ENCODE measurements around the gene RNF167. TPM values are rescaled to one million over a fixed set of nuclear protein-coding genes. Genes with fewer than 3 reads are reported as not detected.
A peak's percentile ranks its signal among the peaks of the same experiment; 100 is the strongest.

RNF167 gene
- total RNA-seq, 1 donor, result 34.5 TPM

GRCh38 chr17:4895121-4895520 lies 44.9 kb upstream of the RNF167 start:
- no peak for TF ChIP-seq CTCF (IDR thresholded peaks at IDR 0.05; ENCODE audit: insufficient read depth, low read depth, low read length)
- no peak overlapping the region for H3K4me3 ChIP-seq (ENCODE audit: low read depth, low read length)
- no peak for DNase-seq (ENCODE audit: low read depth)

- no peak overlapping the region for H3K4me3 ChIP-seq (ENCODE audit: low read depth, low read length)
- no peak for DNase-seq (ENCODE audit: low read depth)
- peak; percentile 16 for TF ChIP-seq CTCF (IDR thresholded peaks at IDR 0.05; ENCODE audit: insufficient read depth, low read depth, low read length)
Observed at GRCh38 chr17:4895657-4896331, 44.3 kb upstream of the RNF167 start.

GRCh38 chr17:4896332-4897197 lies 43.5 kb upstream of the RNF167 start:
- H3K4me3 ChIP-seq (ENCODE audit: low read depth, low read length), result no peak overlapping the region
- no peak for TF ChIP-seq CTCF (IDR thresholded peaks at IDR 0.05; ENCODE audit: insufficient read depth, low read depth, low read length)
- DNase-seq (ENCODE audit: low read depth), result no peak

- DNase-seq (ENCODE audit: low read depth), result no peak
- no peak overlapping the region for H3K4me3 ChIP-seq (ENCODE audit: low read depth, low read length)
- no peak for TF ChIP-seq CTCF (IDR thresholded peaks at IDR 0.05; ENCODE audit: insufficient read depth, low read depth, low read length)
Observed at GRCh38 chr17:4897198-4897687, 42.8 kb upstream of the RNF167 start.

GRCh38 chr17:4897785-4898184 lies 42.3 kb upstream of the RNF167 start:
- DNase-seq (ENCODE audit: low read depth), result no peak
- H3K4me3 ChIP-seq (ENCODE audit: low read depth, low read length), result no peak overlapping the region
- TF ChIP-seq CTCF (IDR thresholded peaks at IDR 0.05; ENCODE audit: insufficient read depth, low read depth, low read length), result no peak

- TF ChIP-seq CTCF (IDR thresholded peaks at IDR 0.05; ENCODE audit: insufficient read depth, low read depth, low read length), result no peak
- DNase-seq (ENCODE audit: low read depth), result no peak
- H3K4me3 ChIP-seq (ENCODE audit: low read depth, low read length), result no peak overlapping the region
Observed at GRCh38 chr17:4898351-4898750, 41.7 kb upstream of the RNF167 start.
